Gastroesophageal sphincter (tissue), 4 donors: ENCODE measurements around the gene ACOT11. TPM values are rescaled to one million over a fixed set of nuclear protein-coding genes. Genes with fewer than 3 reads are reported as not detected.

ENCODE experiments used
- ATAC-seq: fragments of 150-250 bp; one replicate; pipeline ENCODE4 v1.9.1; 2016; ENCODE audit warnings: mild to moderate bottlenecking, moderate library complexity
- H3K27ac ChIP-seq, 4 donors: fragments of 200-600 bp; sonication (generic) in 3 of 4; 1 replicate in 3 of 4; 2 replicates in 1 of 4; pipeline ENCODE4 v1.5.1; 2016 to 2019
- H3K27me3 ChIP-seq: fragments of 200-600 bp; sonication (generic); one replicate; pipeline ENCODE4 v1.5.1; 2019
- H3K36me3 ChIP-seq, 2 donors: fragments of 200-600 bp; sonication (generic); one replicate each; pipeline ENCODE4 v1.5.1; 2019; ENCODE audit warnings: control low read depth in 1 of 2
- H3K4me1 ChIP-seq, 3 donors: fragments of 200-600 bp; sonication (generic); 1 replicate in 2 of 3; 2 replicates in 1 of 3; pipeline ENCODE4 v1.5.1; 2016 to 2019; ENCODE audit warnings: control low read depth in 2 of 3
- H3K4me3 ChIP-seq, 2 donors: fragments of 200-600 bp; sonication (generic); one replicate each; pipeline ENCODE4 v1.5.1; 2019; ENCODE audit warnings: mild to moderate bottlenecking in 1 of 2, moderate library complexity in 1 of 2
- H3K9me3 ChIP-seq, 3 donors: fragments of 200-600 bp; sonication (generic); one replicate each; pipeline ENCODE4 v1.5.1; 2017 to 2019; ENCODE audit warnings: control low read depth in 2 of 3
- EP300 ChIP-seq: sonication (generic); formaldehyde crosslinking; IDR thresholded peaks from one replicate; pipeline ENCODE4 v1.6.1; 2017; ENCODE audit warnings: antibody characterized with exemption, mild to moderate bottlenecking
- POLR2A ChIP-seq, 2 donors: fragments of 450-650 bp; IDR thresholded peaks; one replicate each; pipeline ENCODE4 v1.6.1; 2017; ENCODE audit warnings: antibody characterized with exemption in 2 of 2, mild to moderate bottlenecking in 2 of 2, moderate library complexity in 1 of 2
- POLR2AphosphoS5 ChIP-seq: sonication (generic); formaldehyde crosslinking; IDR thresholded peaks from one replicate; pipeline ENCODE4 v1.6.1; 2017; ENCODE audit warnings: antibody characterized with exemption
- WGBS, 2 donors: methylation state at CpG; one replicate each; pipeline ENCODE4 v1.1.5; 2018; ENCODE audit warnings: low coverage in 1 of 2; 5-methylcytosine and 5-hydroxymethylcytosine counted together
- total RNA-seq, 4 donors: library from RNA; depleted of rRNA; stranded (reverse); fragments of >200 nt; gene quantifications; one replicate each; pipeline ENCODE4 v1.1.0, GENCODE V29; 2016
- TF ChIP-seq, protein P1 (sequence below), 4 experiments: fragments of 200-600 bp in 2 of 4; fragments of 450-650 bp in 2 of 4; sonication (generic) in 1 of 4; IDR thresholded peaks; one replicate each; pipeline ENCODE4 v1.5.1; 2017 to 2019; ENCODE audit warnings: antibody characterized with exemption in 4 of 4, mild to moderate bottlenecking in 2 of 4, moderate library complexity in 2 of 4

ACOT11 gene
- total RNA-seq, 4 donors from 2014 or later: 4.4 to 40.5 (median 10.9) TPM

DNA sequence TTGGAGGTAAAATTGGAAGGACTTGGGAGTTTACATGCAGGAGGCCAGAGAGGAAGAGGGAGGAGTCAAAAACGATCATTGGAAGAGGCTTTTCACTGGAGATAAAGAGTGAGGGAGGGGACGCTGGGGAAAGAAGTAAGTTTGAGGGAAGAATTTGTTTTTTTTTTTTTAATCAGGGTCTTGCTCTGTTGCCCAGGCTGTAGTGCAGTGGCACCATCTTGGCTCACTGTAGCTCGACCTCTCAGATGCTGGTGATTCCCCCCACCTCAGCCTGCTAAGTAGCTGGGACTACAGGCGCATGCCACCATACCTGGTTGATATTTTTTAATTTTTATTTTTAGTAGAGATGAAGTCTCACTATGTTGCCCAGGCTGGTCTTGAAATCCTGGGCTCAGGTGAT, 92.3 kb downstream of the ACOT11 start:
- whole genome bisulfite sequencing, 2 donors: 64 to 70% methylated on average over 2 to 3 of the region's 4 CpGs
- H3K27ac ChIP-seq: no peak overlapping the region
- peaks cover 0 to 28% (median 0%) of the 10 kb centered on the region in 3 donors for H3K9me3 ChIP-seq

DNA sequence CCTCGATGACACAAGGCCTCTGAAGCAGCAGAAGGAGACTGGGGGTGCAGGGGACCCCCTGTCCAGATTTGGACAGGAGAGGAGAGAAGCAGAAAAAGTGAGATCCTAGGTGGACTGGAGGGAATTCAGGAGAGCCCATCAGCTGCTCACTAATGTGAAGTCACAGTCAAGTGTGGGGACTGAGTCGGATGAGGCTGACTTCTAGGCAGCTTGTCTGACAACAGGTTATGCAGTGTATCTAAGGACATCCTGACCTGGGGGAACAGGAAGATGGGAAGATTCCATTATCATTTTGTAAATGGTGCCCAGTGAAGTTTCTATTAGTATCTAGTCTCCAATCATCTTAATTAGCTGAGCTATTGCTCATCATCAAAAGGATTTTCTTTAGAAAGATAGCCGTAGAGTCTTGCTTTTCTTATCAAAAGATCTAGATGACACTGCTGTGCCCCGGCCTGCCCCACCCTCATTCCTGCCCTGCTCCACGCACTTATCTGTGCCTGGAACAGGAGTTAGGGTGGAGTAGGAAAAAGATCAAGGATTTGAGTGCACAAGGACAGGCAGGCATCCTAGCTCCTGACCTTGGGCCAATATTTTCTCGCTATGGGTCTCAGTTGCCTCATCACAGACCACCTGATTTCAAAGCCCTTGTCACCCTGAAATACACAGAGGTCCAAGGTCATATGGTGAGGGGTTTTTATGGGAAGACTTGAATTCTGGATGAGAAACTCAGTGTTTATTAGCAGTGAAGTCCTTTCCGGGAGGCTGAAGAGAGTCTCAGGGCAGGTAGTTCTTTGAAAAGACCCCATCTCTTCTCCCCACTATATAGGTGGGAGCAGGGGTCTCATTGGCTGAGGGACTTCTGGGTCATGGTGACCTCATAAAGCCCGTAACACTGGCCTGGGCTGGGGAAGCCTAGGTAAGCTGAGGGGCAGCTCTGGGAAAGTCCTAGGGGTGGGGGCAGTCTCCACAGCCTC, 93.1 kb downstream of the ACOT11 start, which contains the start of gene MROH7:
Gene MROH7, plus strand, starts transcription at position 924 of the 974 bp plus-strand sequence. CDS start 11,141 bp downstream, outside the sequence.
- ATAC-seq: no peak
- Histone ChIP-seq H3K4me3 (no peak within 1 kb of the TSS), H3K9me3 (peaks cover 0 to 28% (median 0%) of the 10 kb centered on the region in 3 donors), H3K4me1 (peaks cover 0 to 8% (median 3%) of the 10 kb centered on the region in 3 donors), H3K36me3 (peaks cover 0 to 10% of the 10 kb centered on the region in 2 donors), H3K27ac (no peak within 1 kb of the TSS), H3K27me3 (no peaks in the 10 kb centered on the region)
- no peak for TF ChIP-seq POLR2A (IDR thresholded peaks at IDR 0.05)
- TF ChIP-seq EP300: no peak
- TF ChIP-seq, protein P1, sequence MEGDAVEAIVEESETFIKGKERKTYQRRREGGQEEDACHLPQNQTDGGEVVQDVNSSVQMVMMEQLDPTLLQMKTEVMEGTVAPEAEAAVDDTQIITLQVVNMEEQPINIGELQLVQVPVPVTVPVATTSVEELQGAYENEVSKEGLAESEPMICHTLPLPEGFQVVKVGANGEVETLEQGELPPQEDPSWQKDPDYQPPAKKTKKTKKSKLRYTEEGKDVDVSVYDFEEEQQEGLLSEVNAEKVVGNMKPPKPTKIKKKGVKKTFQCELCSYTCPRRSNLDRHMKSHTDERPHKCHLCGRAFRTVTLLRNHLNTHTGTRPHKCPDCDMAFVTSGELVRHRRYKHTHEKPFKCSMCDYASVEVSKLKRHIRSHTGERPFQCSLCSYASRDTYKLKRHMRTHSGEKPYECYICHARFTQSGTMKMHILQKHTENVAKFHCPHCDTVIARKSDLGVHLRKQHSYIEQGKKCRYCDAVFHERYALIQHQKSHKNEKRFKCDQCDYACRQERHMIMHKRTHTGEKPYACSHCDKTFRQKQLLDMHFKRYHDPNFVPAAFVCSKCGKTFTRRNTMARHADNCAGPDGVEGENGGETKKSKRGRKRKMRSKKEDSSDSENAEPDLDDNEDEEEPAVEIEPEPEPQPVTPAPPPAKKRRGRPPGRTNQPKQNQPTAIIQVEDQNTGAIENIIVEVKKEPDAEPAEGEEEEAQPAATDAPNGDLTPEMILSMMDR (IDR thresholded peaks at IDR 0.05): no peak
- TF ChIP-seq POLR2AphosphoS5: no peak
- 73 to 81% methylated on average over 3 to 7 of the region's 8 CpGs for WGBS, 2 donors

More for the DNA sequence above, 92.3 kb downstream of the ACOT11 start:
- H3K4me1 ChIP-seq: no peaks in the 10 kb centered on the region
- ATAC-seq: no peak
- TF ChIP-seq, protein P1 (IDR thresholded peaks at IDR 0.05): no peak
- TF ChIP-seq POLR2AphosphoS5 (no peak), EP300 (no peak), POLR2A (IDR thresholded peaks at IDR 0.05) (no peak)
- H3K36me3 ChIP-seq: peaks cover 0 to 18% of the 10 kb centered on the region in 2 donors
- H3K27me3 ChIP-seq: no peaks in the 10 kb centered on the region
- H3K4me3 ChIP-seq: no peak overlapping the region

DNA sequence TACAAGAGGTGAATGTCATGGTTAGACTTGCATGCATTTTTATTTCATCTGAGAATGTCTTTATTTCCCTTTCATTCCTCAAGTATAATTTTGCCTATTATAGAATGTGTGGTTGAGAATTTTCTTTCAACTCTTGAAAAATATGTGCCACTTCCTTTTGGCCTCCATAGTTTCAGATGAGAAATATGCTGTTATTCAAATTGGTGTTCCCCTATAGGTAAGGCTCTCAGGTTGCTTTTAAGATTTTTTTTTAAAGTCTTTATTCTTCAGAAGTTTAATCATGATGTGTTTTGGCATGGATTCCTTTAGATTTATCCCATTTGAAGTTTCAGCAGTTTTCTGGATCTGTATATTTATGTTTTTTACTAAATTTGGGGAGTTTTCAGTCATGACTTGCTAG, 95.7 kb downstream of the ACOT11 start:
- H3K4me3 ChIP-seq: no peak overlapping the region
- peaks cover 0 to 7% of the 10 kb centered on the region in 2 donors for H3K36me3 ChIP-seq
- TF ChIP-seq POLR2A (IDR thresholded peaks at IDR 0.05) (no peak), POLR2AphosphoS5 (no peak), EP300 (no peak)
- TF ChIP-seq, protein P1 (IDR thresholded peaks at IDR 0.05): no peak
- peaks cover 0 to 28% (median 0%) of the 10 kb centered on the region in 3 donors for H3K9me3 ChIP-seq
- peaks cover 0 to 16% (median 3%) of the 10 kb centered on the region in 3 donors for H3K4me1 ChIP-seq
- no peak for ATAC-seq
- H3K27ac ChIP-seq: no peak overlapping the region
- no peaks in the 10 kb centered on the region for H3K27me3 ChIP-seq

DNA sequence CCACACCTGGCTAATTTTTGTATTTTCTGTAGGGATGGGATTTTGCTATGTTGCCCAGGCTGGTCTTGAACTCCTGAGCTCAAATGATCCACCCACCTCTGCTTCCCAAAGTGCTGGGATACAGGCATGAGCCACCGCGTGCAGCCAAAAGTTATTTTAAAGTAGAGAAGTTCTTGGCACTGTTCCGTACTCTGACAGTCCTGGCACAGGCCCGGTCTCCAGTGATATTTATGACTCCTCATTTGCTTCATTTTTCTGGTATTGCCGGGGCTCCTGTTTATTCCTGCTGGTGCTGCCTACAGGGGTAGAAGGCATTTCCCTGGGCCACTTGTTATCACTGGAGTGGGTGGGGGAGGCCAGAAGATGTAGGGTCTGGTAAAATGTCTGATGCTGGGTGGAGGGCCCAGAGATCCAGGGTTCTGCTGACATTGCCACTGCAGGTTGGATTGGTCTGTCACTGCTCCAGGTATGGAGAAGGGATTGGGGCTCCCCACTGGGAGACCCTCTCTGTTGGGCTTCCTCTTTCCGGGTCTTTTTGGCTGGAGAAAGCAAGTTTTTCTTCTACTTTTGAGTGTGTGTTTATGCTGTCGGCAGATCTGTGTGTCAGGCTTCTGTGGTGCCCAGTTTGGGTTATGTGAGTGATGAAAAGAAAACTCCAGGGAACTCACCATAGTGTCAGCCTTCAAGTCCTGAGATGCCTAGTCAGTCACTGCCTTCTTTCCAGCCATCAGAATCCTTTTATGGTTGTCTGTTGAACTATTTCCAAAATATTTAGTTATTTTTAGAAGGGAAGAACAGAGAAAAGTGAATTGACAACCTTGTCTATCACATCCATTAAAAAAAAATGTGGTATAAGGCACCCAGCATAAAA, 98.0 kb downstream of the ACOT11 start:
- H3K27ac ChIP-seq: peak overlapping the region; percentile 3 to 69 (median 44)
- WGBS, 2 donors: 30% methylated on average over 4 to 7 of the region's 7 CpGs
- H3K27me3 ChIP-seq: no peaks in the 10 kb centered on the region
- peaks cover 0 to 7% of the 10 kb centered on the region in 2 donors for H3K36me3 ChIP-seq
- ATAC-seq: peak; percentile 86
- TF ChIP-seq, protein P1 (IDR thresholded peaks at IDR 0.05): no peak
- TF ChIP-seq POLR2A (IDR thresholded peaks at IDR 0.05): no peak
- TF ChIP-seq POLR2AphosphoS5: peak; percentile 66
- H3K4me1 ChIP-seq: peaks cover 0 to 16% (median 3%) of the 10 kb centered on the region in 3 donors
- no peak overlapping the region for H3K4me3 ChIP-seq
- H3K9me3 ChIP-seq: peaks cover 0 to 28% (median 0%) of the 10 kb centered on the region in 3 donors
